SKM-1 treated with dmso at 0.1 percent for 144 hours (cell line): Measurements from ENCODE around the gene ZNF618.
A peak's percentile ranks its signal among the peaks of the same experiment; 100 is the strongest.
"Not testable (repeated sequence)": the region's sequence is repeated elsewhere in the genome, so short reads cannot be mapped to it uniquely, and the experiment has no call there.

Source experiments
- DNase-seq: peaks from one replicate; lab custom pipeline; 2025; ENCODE audit not compliant: unreplicated experiment; lab: John Stamatoyannopoulos, UW

The ZNF618 gene

DNA sequence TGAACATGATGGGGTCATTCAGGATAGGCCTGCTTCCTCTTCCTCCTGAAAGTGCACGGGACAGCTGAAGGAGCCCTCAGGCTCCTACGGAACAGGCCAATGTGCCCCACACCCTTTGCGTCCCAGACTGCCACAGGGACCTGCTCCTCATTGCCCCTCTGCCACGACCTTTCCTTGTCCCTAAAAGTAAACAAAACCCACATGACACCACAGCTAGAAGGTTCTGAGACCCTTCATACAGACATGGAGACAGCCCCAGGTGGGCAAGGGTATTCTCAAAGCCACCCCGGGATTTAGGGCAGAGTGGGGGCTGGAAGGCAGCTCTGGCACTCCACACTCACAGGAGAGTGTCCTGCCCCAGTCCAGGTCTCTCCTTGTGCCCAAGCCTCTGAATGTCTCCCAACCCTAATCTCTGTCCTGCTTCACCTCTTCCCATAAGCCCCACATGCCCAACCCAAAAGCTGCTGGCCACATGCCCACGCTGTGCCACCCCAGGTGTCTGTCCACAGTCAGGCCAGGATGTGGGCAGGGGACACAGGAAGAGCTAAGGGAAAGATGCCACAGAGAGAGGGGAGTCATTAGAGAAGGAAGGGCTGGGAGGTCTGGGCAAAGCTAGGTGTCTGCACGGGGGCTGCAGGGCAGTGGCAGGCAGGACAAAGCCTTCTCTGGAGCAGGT is 201.2 kb downstream of the ZNF618 start:
- DNase-seq: no peak

DNA sequence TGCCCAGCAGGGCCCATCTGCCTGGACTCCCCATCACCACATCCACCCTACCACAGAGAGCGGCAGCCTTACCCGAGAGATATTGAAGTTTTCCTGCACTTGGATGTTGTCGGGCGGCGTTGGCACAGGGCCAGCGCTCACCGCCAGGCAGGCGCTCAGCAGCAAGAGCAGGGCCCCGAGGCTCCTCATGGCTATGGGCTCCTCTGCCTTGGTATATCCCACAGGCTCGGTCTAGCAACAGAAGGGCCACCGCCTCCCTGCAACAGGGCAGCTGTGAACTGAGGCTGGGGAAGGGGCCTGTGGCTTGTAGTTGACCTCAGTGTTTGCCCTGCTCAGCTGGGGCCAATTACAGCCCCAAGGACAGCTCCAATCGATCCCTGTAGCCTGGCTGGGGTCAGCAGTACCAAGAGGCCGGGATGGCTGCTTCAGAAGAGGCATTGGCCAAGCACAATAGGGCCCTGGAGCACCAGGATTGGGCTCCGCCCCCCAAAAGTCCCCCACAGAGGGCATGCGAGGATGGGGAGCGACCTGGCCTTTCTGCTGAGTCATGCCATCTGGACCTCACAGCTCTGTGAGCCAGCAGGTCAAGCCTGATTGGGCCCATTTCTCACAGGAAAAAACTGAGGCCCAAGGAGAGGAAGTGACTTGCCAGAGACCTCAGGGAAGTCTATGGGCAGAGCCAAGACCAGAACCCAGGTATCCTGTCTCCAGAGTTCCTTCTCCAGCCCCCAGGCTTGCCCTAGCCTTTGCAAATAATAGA is 202.1 kb downstream of the ZNF618 start, which contains the start of gene AMBP:
TSS of gene AMBP (minus strand) at position 280 of the 760 bp plus-strand sequence. CDS start at position 189, 91 bp downstream.
- no peak for DNase-seq

DNA sequence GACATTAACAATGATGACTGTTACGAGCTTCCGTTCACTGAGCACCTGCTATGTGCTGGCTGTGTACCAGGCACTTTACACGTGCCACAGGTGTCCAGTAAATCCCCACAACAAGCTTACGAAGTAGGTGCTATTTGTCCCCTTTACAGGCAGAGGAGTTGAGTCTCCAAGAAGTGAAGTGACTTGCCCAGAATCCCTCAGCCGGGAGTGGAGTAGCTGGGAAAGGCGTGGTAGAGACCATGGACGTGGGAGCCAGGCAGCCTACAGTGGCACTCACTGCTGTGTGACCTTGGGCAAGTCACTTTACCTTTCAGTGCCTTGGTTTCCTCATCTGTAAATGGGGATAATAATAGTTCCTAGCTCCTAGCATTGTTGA is 202.7 kb downstream of the ZNF618 start:
- DNase-seq: no peak

DNA sequence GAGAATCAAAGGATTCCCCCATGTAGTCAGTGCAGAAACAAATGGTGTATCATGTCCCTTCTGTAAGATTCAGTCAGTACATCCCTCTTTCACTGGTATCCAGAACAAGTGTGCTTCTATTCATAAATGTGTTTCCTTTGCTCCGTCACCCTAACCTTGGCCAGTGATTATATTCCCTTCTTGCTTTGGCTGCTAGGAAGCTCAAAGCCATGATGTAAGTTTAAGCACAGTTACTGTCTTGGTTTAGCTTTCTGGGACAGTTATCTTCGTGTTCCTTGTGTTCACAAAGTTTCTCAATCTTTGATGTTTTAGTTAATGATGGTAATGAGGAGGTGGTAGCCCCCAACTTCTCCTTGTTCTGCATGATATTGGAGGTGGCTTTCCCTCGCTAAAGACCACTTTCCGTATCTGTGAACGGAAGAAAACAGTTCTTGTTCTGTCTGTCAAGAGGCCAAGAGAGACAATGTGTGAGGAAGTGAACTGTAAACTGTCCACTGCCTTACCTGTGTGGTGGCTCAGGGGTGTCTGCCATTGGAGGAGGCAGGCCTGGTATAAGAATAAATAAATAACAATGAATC is 204.2 kb downstream of the ZNF618 start:
- DNase-seq: no peak

DNA sequence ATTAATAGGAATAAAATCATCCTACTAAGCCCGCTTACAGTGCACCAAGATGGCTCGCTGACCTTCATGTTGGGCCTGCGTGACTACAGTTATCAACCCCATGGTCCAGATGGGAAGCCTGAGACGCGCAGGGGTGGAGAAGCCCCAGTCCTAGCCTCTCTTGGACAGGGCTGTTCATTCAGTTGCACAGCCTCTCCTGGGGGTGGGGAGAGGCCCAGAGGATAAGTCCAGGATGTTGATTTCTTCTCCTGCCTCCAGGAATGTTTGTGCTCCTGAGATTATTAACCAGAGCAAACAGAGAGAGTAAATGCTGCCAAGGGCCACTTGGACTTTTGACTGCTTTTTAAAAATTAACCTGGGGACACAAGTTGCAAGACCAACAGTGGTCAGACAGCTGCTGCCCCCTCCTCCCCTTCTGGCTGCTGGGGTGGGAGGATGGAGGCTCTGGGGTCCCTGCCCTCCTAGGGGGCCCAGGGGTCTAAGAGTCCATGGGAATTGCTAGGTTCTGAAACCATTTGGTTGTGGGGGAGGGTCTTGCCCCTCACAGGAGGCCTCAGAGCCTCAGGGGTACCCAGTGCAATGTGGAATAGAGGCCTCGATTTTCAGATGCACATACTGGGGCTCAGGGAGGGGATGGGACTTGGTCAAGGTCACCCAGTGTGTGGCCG is 204.8 kb downstream of the ZNF618 start:
- no peak for DNase-seq

DNA sequence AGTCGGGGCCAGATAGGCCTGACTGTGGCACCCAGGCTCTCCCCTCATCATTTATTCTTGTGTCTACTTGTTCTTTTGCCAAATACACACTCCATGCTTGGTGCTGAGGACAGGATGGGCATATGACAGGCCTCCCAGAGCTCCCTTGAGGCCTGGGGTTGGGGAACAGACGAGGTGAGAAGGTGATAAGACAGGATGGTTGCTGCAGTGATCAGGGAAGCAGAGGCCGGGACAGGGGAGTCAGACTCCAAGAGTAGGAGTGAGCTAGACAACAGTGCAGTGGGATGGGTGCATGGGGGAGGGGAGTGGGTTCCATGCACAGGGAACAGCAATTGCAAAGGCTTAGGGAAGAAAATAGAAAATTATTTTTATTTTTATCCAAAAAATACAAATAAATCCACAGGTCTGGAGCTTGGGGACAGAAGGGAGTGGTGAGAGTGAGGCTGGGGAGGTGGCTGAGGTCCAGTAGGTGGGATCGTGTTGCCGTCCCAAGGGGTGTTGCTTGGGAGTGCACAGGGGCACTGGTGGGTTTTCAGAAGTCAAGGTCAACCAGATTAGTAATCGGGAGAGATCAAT is 205.4 kb downstream of the ZNF618 start:
- DNase-seq: no peak

DNA sequence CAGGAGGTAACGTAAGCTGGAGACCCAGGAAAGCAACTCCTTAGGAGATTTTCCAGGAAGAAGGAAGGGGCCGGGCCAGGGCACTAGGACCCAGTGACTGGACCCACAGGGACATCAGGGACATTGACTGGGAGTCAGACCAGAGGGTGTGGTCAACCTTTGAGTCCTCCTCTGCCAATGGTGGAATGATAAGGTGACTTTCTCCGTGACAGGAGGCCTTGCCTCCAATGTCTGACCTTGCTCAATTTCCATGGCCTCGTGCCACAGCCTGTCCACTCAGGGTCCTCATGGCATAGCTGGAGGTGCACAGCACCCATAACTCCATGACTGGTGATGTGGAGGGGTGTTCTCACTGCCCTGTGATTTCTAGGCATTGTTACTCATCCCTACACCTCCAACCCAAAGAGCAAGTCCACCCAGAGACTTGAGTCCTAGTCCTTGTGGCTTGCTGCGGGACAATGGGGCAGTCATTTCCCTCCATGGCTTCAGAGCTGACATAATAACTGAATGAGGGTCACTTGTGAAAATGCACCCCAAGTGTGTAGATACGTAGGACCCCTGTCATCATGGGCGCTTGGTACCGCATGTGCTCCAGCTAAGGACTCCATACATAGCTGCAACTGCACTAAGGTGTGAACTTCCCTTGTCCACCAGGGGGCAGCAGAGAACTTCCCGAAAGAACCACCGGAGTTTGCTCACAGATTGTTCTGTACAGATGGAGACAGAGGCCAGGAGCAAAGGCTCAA is 206.1 kb downstream of the ZNF618 start:
- DNase-seq: peak; percentile 16

DNA sequence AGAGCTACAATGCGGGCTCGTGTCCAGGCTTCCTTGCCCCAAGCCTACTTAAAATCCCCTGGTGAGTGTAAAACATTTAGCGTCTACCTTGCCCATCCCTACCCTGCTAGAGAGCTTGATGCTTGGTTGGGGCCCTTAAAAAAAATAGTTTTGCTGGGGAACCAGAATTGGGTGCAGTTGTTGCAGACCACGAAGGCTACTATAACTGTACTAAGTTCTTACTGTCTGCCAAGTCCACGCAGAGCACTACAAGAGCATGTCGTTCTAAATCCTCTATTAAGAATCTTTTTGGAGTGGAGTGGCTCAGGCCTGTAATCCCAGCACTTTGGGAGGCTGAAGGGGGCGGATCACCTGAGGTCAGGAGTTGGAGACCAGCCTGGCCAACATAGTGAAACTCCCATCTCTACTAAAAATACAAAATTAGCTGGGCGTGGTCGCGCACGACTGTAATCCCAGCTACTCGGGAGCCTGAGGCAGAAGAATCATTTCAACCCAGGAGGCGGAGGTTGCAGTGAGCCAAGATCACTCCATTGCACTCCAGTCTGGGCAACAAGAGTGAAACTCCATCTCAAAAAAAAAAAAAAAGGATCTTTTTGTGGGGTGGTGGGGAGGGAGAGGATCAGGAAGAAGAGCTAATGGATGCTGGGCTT is 206.8 kb downstream of the ZNF618 start:
- not testable (repeated sequence) for DNase-seq

DNA sequence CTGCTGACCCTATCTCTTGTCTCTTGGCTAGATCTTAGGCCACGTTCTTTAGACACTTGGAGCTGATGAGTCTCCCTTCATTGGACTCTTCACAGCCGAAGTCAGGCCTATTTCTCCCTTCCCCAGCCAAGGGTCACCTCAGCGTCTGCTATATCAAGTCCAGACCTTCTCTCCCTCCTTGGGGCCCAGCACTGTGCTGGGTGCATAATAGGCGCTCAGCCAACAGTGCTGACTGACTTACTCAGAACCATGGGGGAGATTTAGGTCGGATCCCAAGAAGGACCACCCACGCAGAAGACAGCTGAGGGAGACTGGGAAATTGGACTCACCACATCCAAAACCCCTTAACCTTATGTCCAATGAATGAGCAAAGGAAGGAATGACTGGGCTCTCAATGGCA is 207.6 kb downstream of the ZNF618 start:
- no peak for DNase-seq

DNA sequence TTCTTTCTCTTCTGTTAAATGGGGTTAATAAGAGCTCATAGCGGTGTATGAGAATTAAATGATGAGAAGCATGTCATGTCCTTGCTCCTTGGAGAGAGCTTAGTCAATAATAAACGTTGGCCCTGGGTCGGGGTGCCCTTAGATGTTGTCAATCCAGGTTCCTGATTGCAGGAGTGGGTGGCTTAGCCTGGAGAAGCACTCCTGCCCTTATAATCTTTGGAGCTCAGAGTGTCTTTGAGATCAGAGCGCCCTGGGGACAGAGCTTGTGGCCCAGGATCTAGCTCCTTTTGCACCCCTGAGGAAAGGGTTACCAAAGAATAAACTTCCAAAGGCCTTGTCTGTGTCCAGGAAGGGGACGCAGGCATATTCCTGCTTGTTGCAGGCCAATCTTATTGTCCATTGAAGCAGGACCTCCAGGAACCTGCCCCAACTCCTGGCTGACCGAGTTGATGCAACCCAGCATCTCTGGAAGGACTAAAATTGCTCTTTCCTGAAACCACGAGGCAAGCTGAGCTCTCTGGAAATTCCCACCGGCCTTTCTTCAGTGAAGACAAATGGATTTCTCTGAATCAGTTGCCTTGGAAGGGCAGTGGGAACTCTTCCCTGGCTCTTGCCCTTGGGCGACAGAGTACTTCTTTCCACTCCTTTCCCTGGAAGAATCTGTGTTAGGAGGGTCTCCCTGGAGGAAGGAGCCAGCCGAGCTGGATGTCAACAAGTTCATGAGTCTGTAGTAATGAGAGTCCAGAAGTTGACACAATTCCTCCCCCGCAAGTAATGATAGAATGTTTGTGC is 208.4 kb downstream of the ZNF618 start:
- no peak for DNase-seq

DNA sequence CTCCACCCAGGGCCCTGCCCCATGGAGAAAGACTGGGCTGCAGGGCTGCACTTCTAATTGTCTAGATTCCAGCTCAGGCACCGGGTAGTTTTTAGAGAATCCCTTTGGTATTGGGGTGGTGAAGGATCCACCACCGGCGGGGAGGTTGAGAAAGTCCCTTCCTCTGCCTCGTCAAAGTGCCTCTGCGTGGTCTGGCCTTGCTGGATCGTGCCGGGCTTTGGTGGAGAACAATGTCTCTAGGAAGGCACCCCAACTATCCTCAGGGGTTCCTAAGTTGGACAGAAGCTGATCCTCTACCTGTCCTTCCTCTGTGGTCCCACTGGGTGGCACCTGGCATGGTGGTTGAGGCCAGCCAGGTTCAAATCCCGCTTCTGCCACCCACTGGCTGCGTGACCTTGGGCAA is 209.3 kb downstream of the ZNF618 start:
- DNase-seq: no peak

DNA sequence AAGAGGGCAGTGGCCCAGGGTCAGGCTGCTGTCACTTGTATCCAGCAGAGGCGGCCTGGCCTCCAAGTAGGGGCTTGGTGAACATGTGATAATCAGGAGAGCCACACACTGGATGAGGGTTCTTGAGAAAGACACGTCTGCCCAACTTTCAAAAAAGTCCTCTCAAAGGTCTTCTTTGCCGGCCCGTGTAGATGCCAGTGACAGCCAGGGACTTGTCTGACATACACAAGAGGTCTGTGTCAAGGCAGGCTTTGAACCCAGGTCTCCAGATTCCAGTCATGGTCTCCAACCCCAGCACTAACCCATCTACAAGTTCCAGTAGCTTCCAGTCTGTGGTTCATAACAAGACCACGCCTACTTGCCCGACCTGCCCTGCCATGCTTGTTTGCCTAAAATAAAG is 209.9 kb downstream of the ZNF618 start:
- DNase-seq: no peak

DNA sequence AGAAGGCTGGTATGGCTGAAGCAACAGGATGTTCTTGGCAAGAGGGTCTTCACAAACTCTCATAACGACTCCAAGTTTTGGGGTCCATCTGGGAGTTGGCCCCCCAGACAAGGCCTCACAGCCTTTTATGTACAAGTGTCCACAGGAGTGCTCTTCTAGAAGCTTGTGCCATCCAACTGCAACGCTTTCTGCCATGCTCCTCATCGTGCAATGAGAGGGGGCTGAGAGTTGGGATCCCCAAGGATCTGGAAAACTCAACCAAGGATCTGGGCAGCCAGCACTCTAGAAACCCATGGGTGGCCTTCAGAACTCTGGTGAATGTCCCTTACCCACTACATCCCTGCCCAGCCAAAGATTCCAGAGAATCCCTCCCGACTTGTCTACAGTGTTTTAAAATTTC is 210.5 kb downstream of the ZNF618 start:
- no peak for DNase-seq

DNA sequence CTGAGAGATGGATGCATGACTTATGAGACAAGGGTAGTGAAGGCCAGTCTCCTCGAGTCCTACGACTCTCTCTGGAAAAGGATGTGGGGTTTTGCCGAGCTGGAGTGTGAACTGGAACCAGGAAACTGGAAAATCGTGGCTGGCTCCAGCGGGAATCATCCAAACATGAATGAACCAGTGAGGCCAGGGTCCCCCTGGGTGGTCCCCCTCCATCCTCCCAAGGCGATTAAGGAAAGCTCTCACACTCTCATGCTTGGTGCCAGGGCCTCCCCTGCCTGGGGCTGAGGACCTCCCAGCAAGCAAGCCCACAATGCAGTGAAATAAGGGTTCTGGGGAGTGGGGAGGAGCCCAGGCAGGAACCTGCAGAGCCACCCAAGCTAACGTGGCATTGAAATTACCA is 211.6 kb downstream of the ZNF618 start:
- DNase-seq: no peak

DNA sequence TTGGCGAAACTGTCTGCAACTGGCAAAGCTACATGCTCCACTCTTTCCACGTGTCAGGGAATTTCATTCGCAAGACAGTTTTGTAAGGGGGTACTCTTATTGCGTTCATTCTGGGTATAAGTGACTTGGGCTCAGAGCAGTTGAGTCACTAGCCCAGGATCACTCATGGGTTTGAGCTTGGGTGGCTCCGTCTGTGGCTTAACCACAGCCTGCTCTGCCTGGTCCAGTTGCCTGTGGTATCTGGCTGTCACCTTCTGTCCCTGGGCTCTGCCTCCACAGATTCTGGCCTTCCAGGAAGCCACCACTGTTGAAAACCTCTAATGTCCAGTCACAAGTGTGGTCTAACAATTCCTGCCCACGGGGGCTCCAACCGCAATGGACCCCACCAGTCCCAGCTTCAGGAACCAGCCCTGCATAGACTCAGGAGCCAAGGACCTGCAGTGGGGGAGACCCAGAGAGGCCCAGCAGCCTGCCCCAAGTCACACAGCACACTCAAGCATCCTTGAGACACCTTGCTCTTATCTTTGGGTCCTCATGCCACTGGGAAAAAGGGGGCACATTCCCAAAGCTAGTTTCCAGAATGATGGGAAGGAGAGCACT is 212.6 kb downstream of the ZNF618 start:
- DNase-seq: no peak

DNA sequence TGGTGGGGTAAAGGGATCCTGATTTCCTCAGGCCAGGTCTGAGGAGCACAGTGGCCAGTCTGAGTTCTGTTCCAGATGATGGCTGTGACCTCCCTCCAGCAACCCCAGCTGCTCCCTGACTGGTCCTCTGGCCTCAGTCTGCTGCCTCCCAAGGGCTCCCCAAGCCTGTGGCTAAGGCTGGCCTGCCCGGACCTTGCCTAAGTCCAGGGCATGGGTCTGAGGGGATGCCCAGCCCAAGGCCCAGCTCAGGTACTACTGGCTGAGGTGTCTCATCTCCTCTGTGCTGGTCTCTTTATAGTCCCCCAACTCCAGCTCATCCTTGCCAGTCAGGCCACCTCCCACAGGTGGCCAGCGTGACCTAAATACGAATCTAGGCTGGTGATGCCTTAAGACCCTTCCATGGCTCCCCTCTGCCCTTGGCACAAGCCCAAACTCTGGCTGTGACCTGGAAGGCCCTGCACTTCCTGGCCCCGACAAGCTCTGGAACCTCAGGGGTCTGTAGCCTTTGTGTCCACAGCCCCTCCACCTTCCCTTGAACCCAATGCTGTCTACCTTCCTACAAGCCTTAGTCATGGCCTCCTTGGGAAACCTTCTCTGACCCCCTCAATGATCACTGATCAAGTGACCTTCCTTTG is 213.2 kb downstream of the ZNF618 start:
- DNase-seq: no peak

DNA sequence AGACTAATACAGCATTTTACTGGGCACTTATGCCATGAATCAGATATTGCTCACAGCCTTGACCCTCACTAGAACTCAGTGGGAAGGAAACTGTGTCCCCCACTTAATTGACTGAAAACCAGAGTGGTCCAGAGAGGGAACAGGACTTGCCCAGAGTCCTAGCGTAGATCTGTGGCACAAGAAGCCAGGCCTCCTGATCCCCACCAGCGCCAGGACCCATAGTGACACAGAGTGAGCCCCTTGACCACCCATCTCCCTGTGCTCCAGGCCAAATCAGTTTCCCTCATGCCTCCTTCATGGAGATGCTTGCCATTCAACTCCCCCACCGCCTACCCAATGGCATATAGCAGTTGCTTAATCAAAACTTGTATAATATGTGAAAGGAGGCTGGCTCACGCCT is 214.7 kb downstream of the ZNF618 start:
- no peak for DNase-seq

DNA sequence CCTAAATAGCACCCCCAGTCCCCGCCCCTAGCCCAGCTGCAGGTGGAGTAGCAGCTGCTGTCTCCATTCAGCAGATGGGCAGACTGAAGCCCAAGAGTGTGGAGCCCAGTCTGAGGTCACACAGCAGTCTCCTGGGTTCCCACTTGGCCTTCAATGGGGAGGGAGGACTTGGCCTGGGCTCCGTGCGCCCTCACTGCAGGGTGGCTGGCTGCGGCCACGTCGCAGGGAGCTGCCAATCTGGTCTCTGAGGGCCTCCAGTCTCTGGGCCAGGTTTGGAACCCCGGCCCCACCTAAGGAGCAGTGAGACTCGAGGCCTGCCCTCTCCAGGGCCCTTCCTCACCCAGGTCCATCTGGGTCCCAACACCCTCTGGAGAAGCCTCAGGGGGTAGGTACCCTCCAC is 215.6 kb downstream of the ZNF618 start:
- DNase-seq: no peak

DNA sequence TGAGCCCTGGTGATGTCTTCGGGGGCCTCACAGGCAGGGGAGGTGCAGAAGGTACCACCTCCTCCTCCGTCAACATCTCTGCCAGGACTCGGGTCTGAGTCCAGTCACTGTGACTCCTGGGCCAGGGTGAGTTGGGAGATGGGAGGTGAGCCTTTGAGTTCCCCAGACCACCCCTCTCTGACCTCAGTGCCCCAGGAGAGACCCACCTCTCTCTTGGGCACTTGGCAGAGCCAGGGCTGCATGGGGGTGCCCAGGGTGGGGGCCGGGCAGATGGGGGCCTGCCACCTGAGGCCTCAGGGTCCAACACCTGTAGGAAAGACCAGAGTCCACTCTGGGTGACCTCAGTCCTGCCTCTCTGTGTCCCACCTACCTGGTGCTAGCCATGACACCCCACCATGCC is 216.2 kb downstream of the ZNF618 start:
- no peak for DNase-seq
